Activated CD4-positive, alpha-beta T cell treated with anti-CD3 and anti-CD28 coated beads, Interleukin-2, amount 50 U/mL, for 4 hours (primary cell): ENCODE data around the gene TOR3A.
A peak's percentile ranks its signal among the peaks of the same experiment; 100 is the strongest.
"Not testable (repeated sequence)": the region's sequence is repeated elsewhere in the genome, so short reads cannot be mapped to it uniquely, and the experiment has no call there.

Source experiments
- DNase-seq, 2 experiments: peaks; one replicate each; pipeline ENCODE4 v3.0.0-alpha.2; 2020

Gene TOR3A

DNA sequence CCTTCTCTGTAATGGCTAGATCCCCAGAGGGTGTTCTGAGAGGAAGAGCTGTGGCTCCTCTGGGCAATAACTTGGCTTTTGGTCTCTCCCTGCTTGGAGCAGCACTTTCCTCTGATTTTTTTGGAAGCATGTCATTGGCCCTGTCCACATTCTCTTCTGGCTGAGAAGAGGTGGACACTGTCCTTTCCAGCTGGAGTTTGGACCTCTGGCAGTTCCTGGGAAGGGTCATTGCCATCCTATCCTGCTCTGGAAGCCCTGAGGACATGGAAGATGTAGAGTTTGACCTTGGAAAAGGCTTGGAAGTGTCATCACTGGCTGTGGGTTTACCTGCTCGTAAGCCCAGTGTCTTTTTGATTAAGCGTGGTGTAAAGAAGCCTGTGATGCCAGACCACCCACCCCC lies 26.8 kb downstream of the TOR3A start:
- DNase-seq = no peak

GRCh38 chr1:179115181-179115580 lies 33.3 kb downstream of the TOR3A start:
- no peak for DNase-seq

GRCh38 chr1:179119513-179119912 lies 37.6 kb downstream of the TOR3A start:
- DNase-seq = no peak

- no peak for DNase-seq
Measured at GRCh38 chr1:179120736-179121135, 38.9 kb downstream of the TOR3A start.

- DNase-seq = peak; percentile 32 to 50
Measured at GRCh38 chr1:179121159-179121938, 39.5 kb downstream of the TOR3A start.

DNA sequence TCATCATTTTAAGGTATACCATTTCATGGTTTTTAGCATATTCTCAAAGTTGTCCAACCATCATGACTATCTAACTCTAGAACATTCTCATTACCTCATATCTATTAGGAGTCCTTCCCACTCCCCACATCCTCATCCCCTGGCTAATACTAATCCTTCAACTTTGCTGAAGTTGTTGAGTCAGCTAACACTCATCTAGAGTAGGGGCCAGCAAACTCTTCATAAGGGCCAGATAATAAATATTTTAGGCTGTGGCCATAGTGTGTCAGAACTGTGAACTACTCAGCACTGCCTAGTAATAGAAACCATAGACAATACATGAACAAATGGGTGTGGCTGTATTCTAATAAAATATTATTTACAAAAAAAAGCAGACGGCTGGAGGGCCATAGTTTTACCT lies 43.0 kb downstream of the TOR3A start:
- no peak for DNase-seq

GRCh38 chr1:179126338-179127060 lies 44.6 kb downstream of the TOR3A start:
- no peak for DNase-seq

DNA sequence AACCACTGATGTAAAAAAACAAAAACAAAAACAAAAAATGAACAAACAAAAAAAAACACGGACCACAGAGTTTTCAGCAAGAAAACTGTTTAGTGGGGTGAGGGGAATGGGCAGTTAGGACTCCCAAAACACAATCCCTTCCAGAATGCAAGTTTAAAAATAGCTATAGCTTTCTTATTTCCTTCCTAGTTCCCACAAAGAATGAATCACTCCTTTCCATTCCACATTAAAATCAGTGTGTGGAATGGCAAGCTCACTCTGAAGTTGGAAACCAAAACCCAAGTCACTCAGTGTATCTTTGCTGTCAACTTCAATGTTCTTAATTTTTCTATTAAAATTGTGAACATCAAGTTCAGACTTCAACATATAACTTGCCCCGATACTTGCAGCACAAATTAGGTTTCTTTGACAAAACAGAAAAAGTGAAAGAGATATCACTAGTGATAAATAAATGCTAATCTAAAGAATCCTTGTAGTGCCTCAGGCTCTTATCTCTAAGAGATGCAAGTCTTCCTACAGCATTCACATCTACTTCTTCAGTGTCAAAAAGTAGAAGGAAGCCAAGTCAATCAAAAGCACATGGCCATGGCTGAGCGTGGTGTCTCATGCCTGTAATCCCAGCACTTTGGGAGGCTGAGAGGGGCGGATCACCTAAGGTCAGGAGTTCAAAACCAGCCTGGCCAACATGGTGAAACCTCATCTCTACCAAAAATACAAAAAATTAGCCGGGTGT lies 45.5 kb downstream of the TOR3A start:
- no peak for DNase-seq

- no peak for DNase-seq
Measured at GRCh38 chr1:179128520-179128919, 46.6 kb downstream of the TOR3A start.

DNA sequence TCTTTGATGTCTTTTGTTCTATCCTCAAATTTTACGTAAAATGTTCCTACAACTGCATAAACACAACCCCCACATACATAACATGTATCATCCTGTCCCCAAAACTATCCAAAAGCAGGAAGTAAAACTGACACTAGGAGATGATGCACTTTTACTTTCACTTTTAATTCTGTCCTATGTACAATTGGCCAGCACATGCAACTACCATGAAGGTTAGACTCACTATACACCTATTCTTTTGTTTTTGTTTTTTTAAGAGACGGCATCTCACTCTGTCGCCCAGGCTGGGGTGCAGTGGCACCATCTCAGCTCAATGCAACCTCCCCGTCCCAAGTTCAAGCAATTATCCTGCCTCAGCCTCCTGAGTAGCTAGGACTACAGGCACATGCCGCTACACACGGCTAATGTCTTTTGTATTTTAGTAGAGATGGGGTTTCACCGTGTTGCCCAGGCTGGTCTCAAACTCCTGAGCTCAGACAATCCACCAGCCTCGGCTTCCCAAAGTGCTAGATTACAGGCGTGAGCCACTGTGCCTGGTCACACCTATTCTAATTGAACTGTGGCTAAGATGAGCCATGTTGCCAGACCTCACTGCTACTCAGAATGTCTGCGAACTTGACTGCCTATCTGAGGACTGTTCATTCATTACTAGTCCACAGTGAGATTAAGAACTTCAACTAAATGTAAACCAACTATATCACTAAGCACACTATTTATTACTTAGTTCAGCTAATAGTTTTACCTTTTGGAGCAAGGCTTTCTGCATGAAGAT lies 48.0 kb downstream of the TOR3A start:
- no peak for DNase-seq

DNA sequence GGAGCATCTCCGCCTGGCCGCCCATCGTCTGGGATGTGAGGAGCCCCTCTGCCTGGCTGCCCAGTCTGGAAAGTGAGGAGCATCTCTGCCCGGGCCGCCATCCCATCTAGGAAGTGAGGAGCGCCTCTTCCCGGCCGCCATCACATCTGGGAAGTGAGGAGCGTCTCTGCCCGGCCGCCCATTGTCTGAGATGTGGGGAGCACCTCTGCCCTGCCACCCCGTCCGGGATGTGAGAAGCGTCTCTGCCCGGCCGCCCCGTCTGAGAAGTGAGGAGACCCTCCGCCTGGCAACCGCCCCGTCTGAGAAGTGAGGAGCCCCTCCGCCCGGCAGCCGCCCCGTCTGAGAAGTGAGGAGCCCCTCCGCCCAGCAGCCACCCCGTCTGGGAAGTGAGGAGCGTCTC lies 53.3 kb downstream of the TOR3A start:
- not testable (repeated sequence) for DNase-seq

DNA sequence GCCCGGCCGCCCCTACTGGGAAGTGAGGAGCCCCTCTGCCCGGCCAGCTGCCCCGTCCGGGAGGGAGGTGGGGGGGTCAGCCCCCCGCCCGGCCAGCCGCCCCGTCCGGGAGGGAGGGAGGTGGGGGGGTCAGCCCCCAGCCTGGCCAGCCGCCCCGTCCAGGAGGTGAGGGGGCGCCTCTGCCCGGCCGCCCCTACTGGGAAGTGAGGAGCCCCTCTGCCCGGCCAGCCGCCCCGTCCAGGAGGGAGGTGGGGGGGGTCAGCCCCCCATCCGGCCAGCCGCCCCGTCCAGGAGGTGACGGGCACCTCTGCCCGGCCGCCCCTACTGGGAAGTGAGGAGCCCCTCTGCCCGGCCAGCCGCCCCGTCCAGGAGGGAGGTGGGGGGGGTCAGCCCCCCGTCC lies 53.8 kb downstream of the TOR3A start:
- not testable (repeated sequence) for DNase-seq

DNA sequence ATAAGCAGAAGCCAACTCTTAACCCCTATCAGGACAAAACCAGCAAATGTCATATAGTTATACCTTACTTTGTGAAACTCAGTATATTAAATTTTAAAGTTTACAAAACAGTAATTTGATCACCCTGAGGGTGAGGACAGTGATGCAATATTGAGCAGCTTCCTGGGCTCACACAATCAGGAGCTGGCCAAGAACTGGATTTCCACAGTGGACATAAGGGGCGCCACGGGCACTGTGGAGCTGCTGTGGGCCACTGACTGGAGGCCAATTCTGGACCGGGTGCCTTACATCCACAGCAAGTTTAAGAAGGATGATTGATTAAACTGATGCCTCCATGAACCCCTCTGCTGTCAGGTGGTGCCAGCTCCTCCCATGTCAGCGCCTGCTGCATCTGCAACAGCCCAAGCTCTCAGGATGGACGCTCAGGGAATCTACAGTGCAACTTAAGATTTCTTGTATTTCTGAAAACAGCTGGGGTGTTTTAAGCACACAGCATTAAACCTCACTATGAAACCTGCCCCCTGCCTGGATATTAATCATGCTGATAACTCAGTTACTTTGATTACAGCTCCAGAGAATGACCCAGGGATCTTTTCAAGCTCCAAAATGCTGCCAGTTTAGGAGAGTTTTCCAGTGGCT lies 55.9 kb downstream of the TOR3A start:
- no peak for DNase-seq

DNA sequence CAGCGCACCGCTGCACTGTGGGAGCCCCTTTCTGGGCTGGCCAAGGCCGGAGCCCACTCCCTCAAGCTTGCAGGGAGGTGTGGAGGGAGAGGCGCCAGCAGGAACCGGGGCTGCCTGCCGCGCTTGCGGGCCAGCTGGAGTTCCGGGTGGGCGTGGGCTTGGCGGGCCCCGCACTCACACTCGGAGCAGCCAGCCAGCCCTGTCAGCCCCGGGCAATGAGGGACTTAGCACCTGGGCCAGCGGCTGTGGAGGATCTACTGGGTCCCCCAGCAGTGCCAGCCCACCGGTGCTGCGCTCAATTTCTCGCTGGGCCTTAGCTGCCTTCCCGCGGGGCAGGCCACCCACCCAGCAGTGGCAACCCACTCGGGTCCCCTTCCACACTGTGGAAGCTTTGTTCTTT lies 56.9 kb downstream of the TOR3A start:
- not testable (repeated sequence) for DNase-seq

DNA sequence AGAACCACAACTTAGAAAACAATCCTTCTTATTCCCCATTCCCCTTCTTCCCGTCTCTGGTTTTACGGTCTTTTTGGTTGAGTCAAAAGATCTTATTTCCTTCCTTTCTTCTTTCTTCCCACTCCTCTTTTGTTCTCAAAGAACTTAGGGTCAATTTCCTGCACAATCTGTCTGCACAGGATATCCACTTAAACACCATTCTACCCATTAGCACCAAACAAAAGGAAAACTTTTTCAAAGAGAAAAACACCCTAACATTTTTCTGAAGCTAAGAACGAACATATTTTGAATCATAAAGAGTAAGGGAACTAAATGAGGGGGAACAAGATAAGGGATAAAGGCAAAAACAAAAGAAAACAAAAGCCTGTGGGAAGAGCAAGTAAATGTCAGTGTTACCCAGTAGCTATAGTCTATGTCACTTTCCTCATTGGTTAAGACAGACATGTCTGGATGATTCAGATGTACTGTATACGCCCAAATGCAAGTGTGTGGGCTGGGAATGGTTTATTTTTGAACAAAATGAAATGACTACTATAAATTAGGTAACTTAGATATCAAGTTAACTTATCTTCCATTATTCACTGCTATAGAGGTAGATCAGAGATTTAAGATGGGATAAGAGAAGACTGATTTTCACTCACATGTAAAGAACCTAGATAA lies 59.9 kb downstream of the TOR3A start:
- DNase-seq = peak; percentile 33 to 44

- DNase-seq = no peak
Measured at GRCh38 chr1:179142889-179143299, 61.0 kb downstream of the TOR3A start.

DNA sequence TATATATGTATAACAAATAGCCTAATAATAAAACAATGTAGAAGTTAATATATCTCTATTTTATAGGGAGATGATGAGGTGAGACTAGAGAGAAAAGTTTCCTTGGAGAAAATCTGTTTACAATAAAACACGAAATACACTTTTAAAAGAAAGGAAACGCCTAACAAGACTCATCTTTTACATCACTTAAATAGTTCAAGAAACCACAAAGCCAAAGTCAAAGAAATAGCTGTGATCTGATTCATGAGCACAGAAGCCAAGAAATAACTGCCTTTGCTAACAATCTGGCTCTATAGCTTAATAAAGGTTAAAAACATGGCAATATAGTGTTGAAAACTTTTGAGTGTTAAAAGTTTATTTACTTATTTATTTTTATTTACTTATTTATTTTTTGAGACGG lies 61.5 kb downstream of the TOR3A start:
- DNase-seq = no peak

DNA sequence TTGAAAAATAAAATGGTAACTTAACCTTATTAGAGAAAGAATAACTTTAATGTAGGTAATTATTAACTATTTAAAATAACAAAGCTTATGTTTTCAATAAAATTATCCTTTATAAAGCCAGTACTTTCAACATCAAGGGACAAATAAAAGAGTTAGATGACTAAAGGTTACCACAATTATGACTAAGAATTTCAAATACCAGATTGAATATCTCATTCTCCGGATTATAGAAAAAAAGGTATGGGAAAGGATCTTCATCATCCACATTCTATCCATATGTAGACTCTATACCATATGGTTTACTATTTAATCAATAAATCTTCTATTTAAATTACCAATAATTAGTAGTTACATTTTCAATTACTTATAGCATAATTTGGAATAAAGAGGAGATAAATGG lies 62.8 kb downstream of the TOR3A start:
- no peak for DNase-seq

- DNase-seq = no peak
Measured at GRCh38 chr1:179145521-179145920, 63.7 kb downstream of the TOR3A start.
